Left lung (tissue), 10 donors: Measurements from ENCODE around the gene COG5. TPM values are rescaled to one million over a fixed set of nuclear protein-coding genes. Genes with fewer than 3 reads are reported as not detected.

Source experiments
- ATAC-seq: fragments of 200-7000 bp; cut with Tn5 transposase; one replicate; pipeline ENCODE4 v1.9.1; 2020; ENCODE audit warnings: moderate library complexity
- DNase-seq, 4 donors: peaks; one replicate each; pipeline ENCODE4 v3.0.0-alpha.2; 2013 to 2020
- H3K27ac ChIP-seq, 2 donors: fragments of 200-600 bp; sonication (generic) in 1 of 2; one replicate each; pipeline versions ENCODE4 v1.5.0 to v1.8.0; 2020 to 2021
- H3K27me3 ChIP-seq, 2 donors: fragments of 200-600 bp; sonication (generic) in 1 of 2; one replicate each; pipeline versions ENCODE4 v1.5.0 to v1.8.0; 2020 to 2021
- H3K36me3 ChIP-seq, 2 donors: fragments of 200-600 bp; sonication (generic) in 1 of 2; one replicate each; pipeline versions ENCODE4 v1.5.0 to v1.8.0; 2020 to 2021
- H3K4me1 ChIP-seq, 2 donors: fragments of 200-600 bp; one replicate each; pipeline ENCODE4 v1.8.0; 2021
- H3K4me3 ChIP-seq, 2 donors: fragments of 200-600 bp; sonication (generic) in 1 of 2; one replicate each; pipeline versions ENCODE4 v1.5.0 to v1.8.0; 2020 to 2021; ENCODE audit warnings: mild to moderate bottlenecking in 1 of 2
- H3K9me3 ChIP-seq, 2 donors: fragments of 200-600 bp; sonication (generic) in 1 of 2; one replicate each; pipeline versions ENCODE4 v1.5.0 to v1.8.0; 2020 to 2021
- CTCF ChIP-seq, 2 donors: fragments of 200-600 bp; sonication (generic) in 1 of 2; IDR thresholded peaks; one replicate each; pipeline versions ENCODE4 v1.5.0 to v1.8.0; 2021; ENCODE audit warnings: antibody characterized with exemption in 2 of 2
- intact Hi-C, 2 donors: fragments of 100-400 bp; cut with DNase I; formaldehyde crosslinking; loops; one replicate each; pipeline versions ENCODE4 v1.11.2 to v1.14.2; 2022
- polyA plus RNA-seq, 6 donors: library from polyadenylated mRNA; unstranded; fragments of 120-200 nt; gene quantifications; one replicate each; pipeline ENCODE4 v1.2.1, GENCODE V29; 2013; ENCODE audit not compliant: insufficient read length in 6 of 6
- total RNA-seq, 2 donors: library from RNA; stranded (reverse); fragmentation: NEBNext Ultra II Directional; extraction: Animal tissue kit (Norgen Biotek cat#: 25700); gene quantifications; one replicate each; pipeline ENCODE4 v1.2.1, GENCODE V29; 2021
- donor health status: DM: no; HTN: yes; CAD: no.
- donor health status: DM: no; HTN: no; CAD: no.

The COG5 gene
- total and polyA plus RNA-seq, 8 donors, result 26.9 to 42.6 (median 33.4) TPM

GRCh38 chr7:107164092-107164491, 399.6 kb downstream of the COG5 start:
- TF ChIP-seq CTCF (IDR thresholded peaks at IDR 0.05), result no peak
- no peak overlapping the region for H3K4me3 ChIP-seq
- ATAC-seq, result no peak
- no peaks in the 10 kb centered on the region for H3K4me1 ChIP-seq
- no peak overlapping the region for H3K27ac ChIP-seq
- H3K36me3 ChIP-seq, result no peaks in the 10 kb centered on the region
- DNase-seq, result no peak
- H3K27me3 ChIP-seq, result no peaks in the 10 kb centered on the region
- H3K9me3 ChIP-seq, result no peaks in the 10 kb centered on the region
- intact Hi-C loops, result no loop called here

- ATAC-seq (no peak), DNase-seq (no peak)
- no peaks in the 10 kb centered on the region for H3K36me3 ChIP-seq
- no peaks in the 10 kb centered on the region for H3K9me3 ChIP-seq
- no peaks in the 10 kb centered on the region for H3K4me1 ChIP-seq
- H3K27me3 ChIP-seq, result no peaks in the 10 kb centered on the region
- intact Hi-C loops, result no loop called here
- no peak overlapping the region for H3K27ac ChIP-seq
- H3K4me3 ChIP-seq, result no peak overlapping the region
- TF ChIP-seq CTCF (IDR thresholded peaks at IDR 0.05), result no peak
Observed at GRCh38 chr7:107162475-107162874, 401.2 kb downstream of the COG5 start.

GRCh38 chr7:107161415-107161814, 402.3 kb downstream of the COG5 start:
- intact Hi-C loops, result no loop called here
- Histone ChIP-seq H3K27ac (no peak overlapping the region), H3K4me3 (no peak overlapping the region), H3K9me3 (no peaks in the 10 kb centered on the region), H3K36me3 (no peaks in the 10 kb centered on the region), H3K4me1 (no peaks in the 10 kb centered on the region), H3K27me3 (no peaks in the 10 kb centered on the region)
- TF ChIP-seq CTCF (IDR thresholded peaks at IDR 0.05), result no peak
- DNase-seq (no peak), ATAC-seq (no peak)

GRCh38 chr7:107160389-107160788, 403.3 kb downstream of the COG5 start:
- H3K9me3 ChIP-seq, result no peaks in the 10 kb centered on the region
- DNase-seq (no peak), ATAC-seq (no peak)
- TF ChIP-seq CTCF (IDR thresholded peaks at IDR 0.05), result no peak
- intact Hi-C loops, result no loop called here
- no peak overlapping the region for H3K4me3 ChIP-seq
- H3K36me3 ChIP-seq, result no peaks in the 10 kb centered on the region
- H3K27me3 ChIP-seq, result no peaks in the 10 kb centered on the region
- no peak overlapping the region for H3K27ac ChIP-seq
- no peaks in the 10 kb centered on the region for H3K4me1 ChIP-seq

GRCh38 chr7:107158028-107158427, 405.7 kb downstream of the COG5 start:
- no peaks in the 10 kb centered on the region for H3K36me3 ChIP-seq
- H3K4me3 ChIP-seq, result no peak overlapping the region
- no peak for DNase-seq
- TF ChIP-seq CTCF (IDR thresholded peaks at IDR 0.05), result no peak
- H3K9me3 ChIP-seq, result no peaks in the 10 kb centered on the region
- no peak for ATAC-seq
- intact Hi-C loops, result loop anchor here in 1 of 2 donors (10.0 kb wide), 1 partner anchor 213 kb away; no protein-coding TSS in a partner anchor
- no peak overlapping the region for H3K27ac ChIP-seq
- no peaks in the 10 kb centered on the region for H3K4me1 ChIP-seq
- H3K27me3 ChIP-seq, result no peaks in the 10 kb centered on the region
